Fibroblast of skin of right quadriceps (primary cell): ENCODE results near the gene INS.
"Not testable (repeated sequence)": the region's sequence is repeated elsewhere in the genome, so short reads cannot be mapped to it uniquely, and the experiment has no call there.

ENCODE experiments used
- DNase-seq: peaks from one replicate; pipeline ENCODE4 v3.0.0-alpha.2; 2013

INS gene

DNA sequence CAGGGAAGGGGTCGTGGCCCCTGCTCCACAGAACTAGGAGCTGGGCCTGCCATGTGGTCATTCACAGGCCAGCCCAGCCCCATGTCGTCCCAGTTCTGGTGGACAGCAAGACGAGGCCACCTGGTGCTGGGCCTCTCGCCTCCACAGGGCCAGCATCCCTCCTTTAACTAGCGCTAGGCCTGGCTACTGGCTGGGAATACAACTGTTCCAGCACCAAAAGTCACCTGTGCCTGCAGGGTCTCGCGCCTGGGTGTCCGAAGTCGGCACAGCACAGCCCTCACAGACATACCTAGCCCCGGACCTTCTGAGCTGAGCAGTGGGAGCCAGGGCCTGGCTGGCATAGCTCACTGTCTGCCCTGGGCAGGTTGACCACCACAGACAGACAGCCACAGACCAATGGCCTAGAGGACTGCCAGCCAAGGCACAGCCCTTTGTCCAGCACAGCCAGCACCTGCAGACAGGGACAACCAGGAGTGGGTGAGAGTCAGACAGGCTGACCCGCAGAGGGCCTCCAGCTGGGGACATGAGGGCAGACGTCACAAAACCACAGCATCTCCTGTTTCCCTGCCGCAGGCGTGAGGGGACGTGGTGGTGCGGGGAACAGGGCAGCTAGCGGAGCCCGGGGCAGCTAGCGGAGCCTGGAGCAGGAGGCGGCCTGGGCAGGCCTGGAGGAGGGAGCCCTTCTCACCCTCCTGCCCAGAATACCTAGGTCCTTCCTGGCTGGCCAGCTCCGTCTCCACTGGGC lies 37.8 kb upstream of the INS start:
- DNase-seq, result no peak

DNA sequence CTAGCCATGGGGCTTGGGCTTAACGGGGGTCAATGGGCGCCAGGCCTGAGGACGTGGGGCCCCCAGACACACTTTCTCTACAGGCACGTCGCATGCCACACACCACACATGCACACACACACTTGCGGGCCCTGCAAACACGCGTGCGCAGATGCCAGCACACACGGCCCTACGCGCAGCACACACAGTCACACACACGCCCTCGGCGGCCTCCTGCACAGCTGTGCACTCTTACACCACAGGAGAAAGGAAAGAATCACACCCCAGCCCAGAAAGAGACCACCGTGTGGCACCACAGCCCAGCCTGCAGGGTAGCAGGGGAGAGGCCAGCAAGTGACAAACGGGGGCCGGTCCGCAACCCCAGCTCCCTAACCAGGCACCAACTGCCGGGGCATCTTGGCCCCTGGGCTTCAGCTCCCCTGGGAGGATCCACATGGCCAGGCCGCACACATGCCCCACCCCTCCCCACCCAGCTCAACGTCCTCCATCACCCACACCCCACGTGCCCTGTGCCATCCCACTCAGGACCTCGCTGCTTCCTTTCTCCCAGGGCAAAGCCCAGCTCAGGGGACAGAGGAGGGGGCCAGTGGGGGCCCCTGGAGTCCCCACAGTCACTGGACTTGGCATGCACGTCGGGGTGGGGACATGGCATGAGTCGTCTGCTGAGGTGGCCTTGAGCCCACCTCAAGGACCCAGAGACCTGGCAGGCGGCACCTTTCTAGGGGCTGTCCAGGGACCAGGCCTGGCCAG lies 36.9 kb upstream of the INS start:
- no peak for DNase-seq

DNA sequence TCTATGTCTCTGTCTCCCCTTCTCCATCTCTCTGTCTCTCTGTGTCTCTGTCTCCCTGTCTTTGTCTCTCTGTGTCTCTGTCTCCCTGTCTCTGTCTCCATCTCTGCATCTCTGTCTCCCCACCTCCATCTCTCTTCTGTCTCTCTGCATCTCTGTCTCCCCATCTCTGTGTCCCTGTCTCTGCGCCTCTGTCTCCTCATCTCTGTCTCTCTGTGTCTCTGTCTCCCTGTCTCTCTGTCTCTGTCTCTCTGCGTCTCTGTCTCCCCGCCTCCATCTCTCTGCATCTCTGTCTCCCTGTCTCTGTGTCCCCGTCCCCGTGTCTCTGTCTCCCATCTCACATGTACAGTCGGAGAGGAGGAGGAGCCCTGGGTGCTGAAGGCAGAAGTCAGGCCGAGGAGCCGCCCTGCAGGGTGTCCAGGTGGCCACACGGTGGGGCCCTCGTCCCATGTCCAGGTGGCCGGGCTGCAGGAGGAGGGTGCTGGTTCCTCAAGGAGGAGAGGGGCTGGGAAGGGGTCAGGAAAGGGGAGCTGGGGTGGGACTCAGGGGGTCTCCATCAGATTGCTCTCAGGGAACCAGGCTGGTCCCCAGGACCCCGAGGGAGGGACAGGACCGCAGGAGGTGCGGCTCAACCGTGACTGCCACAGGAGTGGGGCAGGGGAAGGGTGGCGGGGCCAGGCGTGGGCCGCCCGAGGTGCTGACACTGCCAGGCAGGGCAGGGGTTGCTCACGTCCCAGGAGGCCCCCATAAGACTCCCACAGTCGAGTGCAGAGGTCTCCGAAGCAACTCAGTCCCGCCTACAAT lies 36.2 kb upstream of the INS start:
- peak; percentile 40 for DNase-seq

DNA sequence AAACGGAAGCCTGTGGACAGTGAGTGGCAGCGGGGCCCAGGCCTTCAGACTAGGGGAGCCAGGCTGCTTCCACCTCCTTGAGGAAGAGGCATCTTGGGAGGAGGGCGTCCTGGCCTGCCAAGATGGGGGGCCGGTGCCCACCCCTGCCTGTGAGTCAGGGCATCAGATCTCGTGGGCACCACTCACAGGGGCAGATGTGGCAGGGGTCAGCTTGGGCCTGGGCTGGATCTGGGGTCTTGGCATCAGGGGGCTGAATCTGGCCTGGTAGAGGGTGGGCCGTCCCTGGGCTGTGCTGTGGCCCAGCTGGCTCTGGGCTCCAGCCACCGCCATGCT lies 34.7 kb upstream of the INS start:
- DNase-seq, result no peak

DNA sequence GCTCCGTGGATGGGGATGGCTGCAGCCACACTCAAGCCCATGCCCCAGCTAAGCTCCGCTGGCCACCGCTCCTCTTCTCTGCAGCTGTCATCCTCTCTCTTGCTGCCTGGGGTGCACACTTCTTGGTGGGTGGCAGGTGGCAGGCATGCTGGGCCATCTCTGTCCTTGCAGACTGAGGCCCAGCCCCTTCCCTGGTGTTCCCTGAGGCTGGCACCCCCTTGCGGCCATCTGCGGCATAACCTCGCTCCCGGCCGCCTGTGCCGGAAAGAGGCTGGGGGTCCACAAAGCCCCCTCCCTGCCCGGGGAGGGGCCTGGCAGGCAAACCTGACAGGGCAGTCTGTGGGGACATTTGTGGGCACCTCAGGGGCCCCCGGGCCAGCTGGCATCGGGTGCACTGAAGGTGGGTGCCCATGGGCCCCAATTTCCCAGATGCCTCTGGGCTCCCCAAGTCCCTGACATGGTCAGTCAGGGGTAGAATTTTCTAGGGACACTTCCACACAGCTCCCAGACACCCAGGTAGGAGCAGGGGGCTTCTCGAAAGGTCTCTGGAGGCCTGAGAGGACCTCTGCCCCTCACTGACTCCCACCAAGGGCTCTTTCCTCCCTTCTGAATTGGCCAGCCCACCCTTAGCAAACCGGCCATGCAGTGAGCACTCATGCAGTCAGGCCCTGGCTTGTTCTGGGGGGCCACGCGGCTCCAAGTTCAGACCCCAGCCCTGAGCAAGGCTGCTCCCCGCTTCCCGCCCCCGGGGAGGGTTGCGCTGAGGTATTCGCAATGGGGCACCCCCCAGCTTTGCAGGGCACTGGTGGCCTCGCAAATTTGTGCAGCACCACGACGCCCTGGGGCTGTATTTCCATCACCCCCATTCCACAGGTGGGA lies 34.1 kb upstream of the INS start:
- peak; percentile 22 for DNase-seq

DNA sequence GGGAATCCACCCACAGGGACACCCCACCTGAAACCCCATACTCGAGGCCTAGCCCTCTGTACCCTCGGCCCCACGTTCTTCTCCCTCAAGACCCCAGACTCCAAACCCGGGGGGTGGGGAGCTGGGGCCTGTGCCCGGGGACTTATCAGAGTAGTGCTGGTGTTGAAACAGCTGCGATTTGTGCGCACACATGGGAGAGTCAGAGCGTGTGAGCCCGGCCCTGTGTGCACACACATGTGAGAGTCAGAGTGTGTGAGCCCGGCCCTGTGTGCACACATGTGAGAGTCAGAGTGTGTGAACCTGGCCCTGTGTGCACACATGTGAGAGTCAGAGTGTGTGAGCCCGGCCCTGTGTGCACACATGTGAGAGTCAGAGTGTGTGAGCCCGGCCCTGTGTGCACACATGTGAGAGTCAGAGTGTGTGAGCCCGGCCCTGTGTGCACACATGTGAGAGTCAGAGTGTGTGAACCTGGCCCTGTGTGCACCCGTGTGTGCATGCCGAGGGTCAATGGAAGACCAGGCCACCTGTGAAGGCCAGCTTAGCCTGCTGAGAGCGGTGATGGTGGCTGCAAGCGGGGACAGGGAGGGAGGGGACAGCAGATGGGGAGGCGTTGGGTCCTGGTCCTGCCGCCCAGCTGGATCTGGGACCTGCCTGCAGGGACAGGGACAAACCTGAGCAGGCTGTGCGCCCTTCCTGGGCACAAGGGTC lies 33.0 kb upstream of the INS start:
- not testable (repeated sequence) for DNase-seq

DNA sequence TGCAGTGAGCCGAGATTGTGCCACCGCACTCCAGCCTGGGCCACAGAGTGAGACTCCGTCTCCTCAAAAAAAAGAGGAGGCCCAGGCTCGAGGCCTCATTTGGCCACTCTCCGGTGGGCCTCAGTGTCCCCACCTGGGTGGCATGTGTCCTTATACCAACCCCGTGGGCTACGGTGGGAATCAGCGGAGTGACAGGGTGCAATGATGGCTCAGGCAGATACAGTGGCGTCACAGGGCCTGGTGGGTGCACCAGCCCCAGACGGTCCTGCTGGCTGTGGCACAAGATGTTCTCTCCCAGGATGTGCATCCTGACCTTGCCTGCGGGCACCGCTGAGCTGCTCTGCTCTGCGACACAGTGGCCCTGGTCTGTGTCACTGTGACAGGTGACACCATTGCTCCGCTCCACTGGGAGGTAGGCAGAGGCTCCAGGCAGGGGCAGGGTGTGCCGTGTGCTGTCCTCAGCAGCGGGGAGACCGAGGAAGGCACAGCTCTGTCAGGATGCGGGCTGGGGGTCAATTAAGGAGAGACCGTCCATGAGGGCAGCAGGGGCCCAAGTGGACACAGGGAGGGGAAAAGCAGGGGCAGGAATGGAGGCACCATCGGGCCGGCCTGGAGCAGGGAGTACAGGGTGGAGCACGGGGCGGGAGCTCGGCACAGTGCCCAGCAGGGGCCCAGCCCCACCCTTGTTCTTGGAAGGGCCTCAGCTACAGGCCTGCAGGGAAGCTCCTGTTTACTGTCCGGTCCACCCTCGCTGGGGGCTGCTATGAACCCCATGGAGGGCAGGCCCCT lies 32.3 kb upstream of the INS start:
- DNase-seq, result no peak

DNA sequence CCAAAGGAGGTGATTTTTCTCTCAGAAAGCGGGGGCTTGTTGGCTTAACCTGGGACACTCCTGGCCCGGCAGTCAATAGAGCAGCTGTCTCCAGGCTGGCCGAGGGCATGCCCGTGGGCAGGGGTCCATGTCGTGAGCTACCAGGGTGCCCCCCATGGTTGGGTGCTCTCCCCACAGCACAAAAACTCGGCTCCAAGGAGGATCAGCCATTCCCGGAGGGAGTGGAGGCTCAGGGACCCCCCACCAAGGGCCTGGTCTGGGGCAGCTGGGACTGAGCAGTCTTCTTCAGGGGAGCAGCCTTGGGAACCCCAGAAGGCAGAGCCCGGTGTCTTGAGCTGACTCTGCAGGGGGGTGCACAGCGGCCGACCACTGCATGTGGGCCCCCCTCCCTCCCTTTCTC lies 31.4 kb upstream of the INS start:
- no peak for DNase-seq

DNA sequence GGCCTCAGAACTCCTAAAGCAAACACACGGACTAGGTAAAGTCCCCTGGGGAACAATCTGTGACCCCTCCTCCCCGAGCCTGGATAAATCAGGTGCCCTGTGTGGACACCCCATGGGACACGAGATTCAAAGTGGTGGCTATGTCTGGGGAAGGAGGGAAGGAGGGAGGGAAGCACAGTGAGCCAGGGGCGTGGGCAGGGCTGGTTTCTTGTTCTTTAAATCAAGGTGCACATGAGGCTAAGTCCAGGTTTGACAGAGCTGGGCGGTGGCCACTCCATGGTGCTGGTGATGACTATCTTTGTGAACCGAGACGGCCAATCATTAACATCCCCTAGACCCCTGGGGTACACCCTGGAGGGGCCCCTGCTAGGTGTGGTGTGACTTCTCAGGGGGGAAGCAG lies 30.9 kb upstream of the INS start:
- DNase-seq, result no peak

DNA sequence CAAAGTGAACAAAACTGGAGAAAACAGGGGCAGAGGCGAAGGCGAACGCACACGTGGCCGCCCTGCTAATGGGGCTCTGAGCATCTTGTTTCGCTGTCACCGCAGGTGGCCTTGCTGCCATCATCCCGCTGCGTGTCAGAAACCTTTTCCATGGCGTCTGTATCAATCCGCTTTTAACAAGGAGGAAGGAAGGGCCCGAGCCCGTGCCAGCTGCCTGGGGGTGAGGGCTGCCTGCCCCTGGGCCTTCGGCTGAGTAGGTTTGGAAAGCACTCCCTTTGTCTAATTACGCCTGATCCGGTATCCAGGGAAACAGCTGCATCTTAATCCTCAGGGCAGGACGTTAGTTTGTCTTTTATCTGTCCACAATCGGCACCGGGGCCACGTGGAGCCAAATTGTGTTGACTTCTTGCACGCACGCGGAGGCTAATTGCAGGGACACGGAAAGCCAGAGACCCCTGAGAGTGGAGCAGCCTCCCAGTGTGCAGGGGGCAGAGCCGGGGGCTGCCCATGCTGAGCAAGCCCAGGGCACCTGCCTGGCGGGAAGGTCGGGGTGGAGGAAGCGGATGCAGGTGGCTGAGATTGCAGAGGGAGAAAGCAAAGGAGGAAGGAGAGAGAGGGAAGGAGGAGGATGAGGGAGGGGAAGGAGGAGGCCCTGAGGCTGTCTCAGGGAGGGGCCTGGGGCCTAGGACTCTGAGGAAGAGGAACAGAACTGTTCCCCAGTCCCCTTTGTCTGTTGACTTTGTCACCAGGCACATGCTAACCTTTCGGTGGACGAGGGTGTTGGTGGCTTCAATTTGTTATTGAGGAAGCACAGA lies 29.9 kb upstream of the INS start:
- no peak for DNase-seq

DNA sequence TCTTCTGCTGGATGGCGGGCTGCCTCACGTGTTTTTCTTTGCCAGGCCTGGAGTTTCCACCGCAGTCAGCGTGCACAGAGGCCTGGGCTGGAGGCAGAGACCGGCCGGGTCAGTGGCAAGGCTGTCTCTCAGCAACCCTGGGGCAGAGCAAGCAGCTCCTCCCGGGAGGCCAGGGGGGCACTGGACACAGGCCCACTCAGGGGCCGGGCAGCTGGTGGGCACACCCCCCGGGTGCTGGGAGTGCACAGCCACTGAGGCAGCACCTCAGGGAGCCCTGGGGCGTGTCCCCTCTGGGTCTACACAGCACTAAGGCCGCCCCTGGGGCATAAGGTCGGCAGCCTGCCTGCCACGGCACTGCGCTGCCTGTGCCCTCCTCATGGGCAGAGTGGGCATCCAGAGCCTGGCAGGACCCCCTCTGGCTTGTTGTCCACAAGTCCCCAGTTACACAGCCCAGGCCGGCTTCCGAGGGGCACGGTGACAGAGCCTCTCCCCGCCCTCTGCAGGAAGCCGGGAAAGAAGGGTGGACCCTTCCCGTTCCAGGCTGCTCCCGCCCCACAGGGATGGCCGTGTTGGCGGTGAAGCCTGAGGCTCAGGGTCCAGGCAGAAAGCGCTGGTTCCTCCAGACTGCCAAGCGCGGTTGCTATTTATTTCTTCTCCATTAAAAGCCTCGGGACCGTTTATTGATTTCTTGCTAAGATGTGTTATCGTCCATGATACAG lies 29.1 kb upstream of the INS start:
- no peak for DNase-seq

DNA sequence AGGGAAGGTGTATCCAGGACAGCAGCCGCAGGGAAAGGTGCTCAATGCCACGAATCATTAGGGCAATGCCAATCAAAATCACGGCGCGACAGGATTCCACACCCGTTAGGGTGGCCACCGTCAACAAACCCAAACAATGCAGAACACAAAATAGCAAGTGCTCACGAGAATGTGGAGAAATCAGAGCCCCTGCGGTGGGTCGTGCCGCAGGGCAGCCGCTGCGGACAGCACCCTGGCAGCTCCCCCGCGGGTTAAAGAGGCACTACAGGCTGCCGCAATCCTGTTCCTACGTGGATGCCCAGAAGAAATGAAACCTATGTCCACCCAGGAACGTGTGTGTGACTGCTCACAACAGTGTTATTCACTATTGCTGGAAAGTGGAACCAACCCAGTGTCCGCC lies 27.7 kb upstream of the INS start:
- DNase-seq, result no peak

DNA sequence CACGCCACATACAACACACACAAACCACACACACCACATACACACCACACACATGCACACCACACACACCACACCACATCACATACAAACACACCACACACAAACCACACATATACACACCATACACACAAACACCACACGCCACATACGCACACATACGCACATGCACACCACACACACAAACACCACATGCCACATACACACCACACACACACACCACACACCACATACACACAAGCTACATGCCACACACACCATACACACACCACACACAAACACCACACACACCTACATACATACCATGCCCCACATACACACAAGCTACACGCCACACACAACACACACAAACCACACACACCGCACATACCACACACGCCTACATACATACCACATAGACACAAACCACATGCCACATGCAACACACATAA lies 26.3 kb upstream of the INS start:
- no peak for DNase-seq

DNA sequence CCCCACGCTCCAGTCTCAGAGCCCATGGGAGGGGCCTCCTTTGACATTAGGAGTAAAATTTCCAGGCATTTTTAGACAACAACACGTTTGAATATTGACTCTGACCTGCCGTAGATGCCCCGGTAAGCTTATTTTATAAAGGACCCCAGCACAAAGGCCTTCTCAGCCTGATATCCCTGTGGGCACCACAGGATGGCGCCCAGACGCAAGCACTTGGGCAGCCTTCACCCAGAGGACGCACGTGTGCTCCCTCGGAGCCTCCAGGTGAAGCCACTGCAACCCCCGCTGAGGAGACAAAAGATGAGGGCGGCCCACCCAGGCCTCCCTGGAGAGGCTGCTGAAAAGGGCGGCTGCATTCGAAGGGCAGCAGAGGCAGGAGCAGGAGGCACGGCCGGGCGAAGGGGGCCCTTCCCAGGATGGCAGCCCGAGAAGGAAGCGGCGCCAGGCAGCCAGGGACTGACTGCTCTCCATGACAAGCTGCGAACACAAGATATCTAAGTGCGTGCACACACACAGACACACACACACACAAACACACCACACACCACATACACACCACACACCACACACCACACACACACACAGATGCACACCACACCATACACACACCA lies 25.8 kb upstream of the INS start:
- peak; percentile 21 for DNase-seq

DNA sequence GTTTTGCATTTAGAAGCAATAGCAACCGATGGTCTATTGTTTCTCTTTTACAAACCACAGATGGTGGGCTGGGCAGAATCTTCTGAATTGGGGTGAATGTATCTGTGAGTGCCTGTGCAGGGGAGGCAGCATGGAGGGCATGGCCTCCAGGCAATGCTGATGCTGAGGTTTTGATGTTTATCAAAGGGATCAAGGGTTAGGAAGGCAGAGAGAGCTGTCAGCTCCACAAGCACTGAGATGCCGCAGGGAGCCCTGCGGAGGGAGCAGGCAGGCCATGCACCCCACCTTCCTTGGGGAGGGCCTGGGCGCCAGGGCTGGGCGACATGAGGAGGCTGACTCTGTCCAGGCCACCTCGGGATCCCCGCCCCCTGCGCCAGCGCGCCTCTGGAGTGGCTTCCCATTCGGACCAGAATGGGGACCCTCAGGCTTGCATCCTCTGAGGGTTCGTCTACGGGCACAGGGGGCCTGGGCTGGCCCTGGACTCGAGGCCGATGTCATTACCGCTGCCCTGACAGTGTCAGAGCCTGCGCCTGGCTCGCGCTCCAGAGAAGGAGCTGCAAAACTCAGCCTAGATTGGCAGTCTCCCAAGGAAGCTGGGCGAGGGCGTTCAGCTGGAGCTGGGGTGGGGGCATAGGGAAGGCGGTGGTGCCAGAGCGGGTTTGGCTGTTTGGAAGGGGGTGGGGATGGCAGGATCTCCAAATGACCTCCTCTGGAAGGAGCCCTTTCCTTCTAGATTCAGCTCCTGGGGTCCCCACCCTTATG lies 24.5 kb upstream of the INS start:
- no peak for DNase-seq

DNA sequence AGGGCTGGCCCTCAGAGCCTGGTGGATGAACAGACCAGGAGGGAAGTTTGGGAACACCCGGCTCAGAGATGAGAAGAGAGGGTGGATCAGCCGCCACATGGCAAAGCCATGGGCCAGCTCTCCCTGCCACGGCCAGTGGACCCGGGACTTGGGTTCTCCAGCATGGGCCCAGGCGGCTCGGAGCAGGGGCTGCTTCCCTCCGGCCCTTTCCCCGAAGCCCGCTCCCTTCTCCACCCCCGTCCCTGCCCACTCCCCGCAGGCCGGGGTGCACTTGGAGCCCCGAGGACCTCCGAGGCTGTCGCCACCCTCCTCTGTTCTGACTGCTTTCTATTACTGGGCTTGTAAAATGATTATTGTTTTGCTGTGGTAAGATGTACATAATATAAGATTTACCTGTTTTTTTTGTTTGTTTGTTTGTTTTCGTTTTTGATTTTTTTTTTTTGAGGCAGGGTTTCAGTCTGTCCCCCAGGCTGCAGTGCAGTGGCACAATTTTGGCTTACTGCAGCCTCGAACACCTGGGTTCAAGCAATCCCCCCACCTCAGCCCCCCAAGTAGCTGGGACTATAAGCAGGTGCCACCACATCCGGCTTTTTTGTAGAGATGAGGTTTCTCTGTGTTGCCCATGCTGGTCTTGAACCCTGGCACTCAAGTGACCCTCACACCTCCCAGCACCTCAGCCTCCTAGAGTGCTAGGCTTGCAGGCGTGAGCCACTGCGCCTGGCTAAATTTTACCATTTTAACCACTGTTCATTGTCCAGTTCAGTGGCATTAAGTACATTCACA lies 21.9 kb upstream of the INS start:
- DNase-seq, result no peak

DNA sequence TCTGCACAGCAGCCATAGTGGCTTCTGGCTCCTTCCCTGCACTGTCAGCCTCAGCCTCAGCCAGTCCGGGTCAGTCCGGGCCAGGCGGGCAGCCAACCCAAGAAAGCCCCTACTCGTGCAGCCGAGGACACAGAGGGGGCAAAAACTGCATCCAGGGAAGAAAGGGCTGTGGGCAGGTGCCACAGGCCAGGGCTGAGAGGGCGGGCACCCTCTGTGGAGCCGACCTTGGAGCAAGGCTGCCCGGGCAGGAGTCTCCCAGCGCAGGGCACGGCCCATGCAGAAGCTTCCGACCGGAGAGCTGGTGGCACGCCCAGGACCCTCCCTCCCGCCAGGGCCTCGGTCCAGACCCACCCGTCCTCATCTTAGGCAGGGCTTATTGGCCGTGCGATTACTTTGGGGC lies 21.1 kb upstream of the INS start:
- DNase-seq, result no peak
